ENCODE measurements around the gene CDS1. TPM values are rescaled to one million over a fixed set of nuclear protein-coding genes. Genes with fewer than 3 reads are reported as not detected.
A peak's percentile ranks its signal among the peaks of the same experiment; 100 is the strongest.

CDS1 gene
- total and polyA plus RNA-seq, 2 donors from 2014 or later, result 13.5 to 18.8 TPM

DNA sequence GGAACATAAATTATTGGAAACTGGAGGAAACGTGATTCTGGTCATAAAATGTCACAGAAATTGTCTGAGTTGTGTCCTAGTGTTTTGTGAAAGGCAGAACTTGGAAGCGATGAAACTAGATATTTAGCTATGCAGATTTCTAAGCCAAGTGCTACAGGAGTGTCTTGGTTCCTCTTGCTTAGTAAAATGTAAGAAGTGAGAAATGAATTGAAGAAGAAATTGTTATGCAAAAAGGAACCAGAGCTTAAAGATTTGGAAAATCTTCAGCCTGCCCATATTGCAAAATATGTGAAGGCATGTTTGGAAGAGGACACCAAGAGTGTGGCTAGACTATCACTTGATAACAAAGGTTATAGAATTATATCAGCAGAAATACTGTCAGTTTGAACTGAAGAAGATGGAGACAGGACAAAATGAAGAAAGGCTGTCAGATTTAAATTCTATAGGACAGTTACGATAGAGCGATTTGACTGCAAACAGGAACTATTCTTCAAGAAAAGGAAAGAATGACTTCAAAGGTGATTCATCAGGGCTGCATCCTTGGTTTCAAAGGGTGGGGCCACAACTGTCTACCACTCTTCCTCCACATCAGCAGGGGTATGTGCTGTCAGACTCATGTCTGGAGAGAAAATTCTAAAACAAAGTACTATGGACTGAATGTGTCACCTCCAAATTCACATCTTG is 9.4 kb upstream of the CDS1 start:
- TF ChIP-seq, protein P1, sequence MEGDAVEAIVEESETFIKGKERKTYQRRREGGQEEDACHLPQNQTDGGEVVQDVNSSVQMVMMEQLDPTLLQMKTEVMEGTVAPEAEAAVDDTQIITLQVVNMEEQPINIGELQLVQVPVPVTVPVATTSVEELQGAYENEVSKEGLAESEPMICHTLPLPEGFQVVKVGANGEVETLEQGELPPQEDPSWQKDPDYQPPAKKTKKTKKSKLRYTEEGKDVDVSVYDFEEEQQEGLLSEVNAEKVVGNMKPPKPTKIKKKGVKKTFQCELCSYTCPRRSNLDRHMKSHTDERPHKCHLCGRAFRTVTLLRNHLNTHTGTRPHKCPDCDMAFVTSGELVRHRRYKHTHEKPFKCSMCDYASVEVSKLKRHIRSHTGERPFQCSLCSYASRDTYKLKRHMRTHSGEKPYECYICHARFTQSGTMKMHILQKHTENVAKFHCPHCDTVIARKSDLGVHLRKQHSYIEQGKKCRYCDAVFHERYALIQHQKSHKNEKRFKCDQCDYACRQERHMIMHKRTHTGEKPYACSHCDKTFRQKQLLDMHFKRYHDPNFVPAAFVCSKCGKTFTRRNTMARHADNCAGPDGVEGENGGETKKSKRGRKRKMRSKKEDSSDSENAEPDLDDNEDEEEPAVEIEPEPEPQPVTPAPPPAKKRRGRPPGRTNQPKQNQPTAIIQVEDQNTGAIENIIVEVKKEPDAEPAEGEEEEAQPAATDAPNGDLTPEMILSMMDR (IDR thresholded peaks at IDR 0.05; ENCODE audit: borderline replicate concordance, extremely low read depth, insufficient read depth), result no peak
- FAIRE-seq (no peak), DNase-seq (no peak)
- Histone ChIP-seq H3K27me3 (ENCODE audit: control insufficient read depth, insufficient read depth, low read length) (no peaks in the 10 kb centered on the region), H3K9ac (ENCODE audit: low read length in 3 of 3) (no peak overlapping the region), H3K4me1 (ENCODE audit: control insufficient read depth in 2 of 3, insufficient read depth in 2 of 3, low read depth in 1 of 3, low read length in 3 of 3) (no peaks in the 10 kb centered on the region), H3K9me3 (ENCODE audit: control insufficient read depth in 2 of 3, insufficient read depth in 1 of 3, low read length in 3 of 3) (no peaks in the 10 kb centered on the region), H3K36me3 (ENCODE audit: control insufficient read depth in 2 of 3, insufficient read depth in 3 of 3, low read length in 3 of 3) (no peaks in the 10 kb centered on the region), H3K4me3 (ENCODE audit: low read length in 3 of 3) (no peak overlapping the region), H3K27ac (ENCODE audit: low read depth in 2 of 2, low read length in 2 of 2) (no peak overlapping the region)
- intact Hi-C loops (cut with DNase I), result no loop called here

DNA sequence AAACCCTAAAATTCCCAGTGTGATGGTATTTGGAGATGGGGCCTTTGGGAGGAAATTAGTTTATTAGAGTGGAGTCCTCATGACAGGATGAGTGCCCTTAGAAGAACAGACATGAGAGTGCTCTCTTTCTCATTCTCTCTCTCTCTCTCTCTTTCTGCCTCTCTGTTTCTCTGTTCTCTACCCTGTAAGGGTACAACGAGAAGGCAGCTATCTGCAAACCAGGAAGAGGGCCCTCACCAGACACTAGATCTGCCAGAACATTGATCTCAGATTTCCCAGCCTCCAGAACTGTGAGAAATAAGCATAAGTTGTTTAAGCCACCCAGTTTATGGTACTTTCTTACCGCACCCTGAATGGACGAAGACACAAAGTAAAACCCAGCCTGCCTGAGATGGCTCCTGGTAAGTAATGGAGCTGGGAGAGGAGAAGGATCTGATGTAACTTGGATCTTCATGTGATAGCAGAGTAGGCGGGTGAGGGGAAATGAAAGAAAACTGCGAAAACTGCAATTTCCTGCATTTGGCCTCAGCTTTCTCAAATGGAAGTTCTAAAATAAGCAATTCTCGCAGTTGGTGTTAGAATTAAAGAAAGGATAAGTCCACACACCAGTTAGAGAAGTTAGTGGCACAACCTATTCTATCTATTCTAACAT is 8.7 kb upstream of the CDS1 start:
- Histone ChIP-seq H3K4me1 (ENCODE audit: control insufficient read depth in 2 of 3, insufficient read depth in 2 of 3, low read depth in 1 of 3, low read length in 3 of 3) (no peaks in the 10 kb centered on the region), H3K9ac (ENCODE audit: low read length in 3 of 3) (no peak overlapping the region), H3K9me3 (ENCODE audit: control insufficient read depth in 2 of 3, insufficient read depth in 1 of 3, low read length in 3 of 3) (no peaks in the 10 kb centered on the region), H3K4me3 (ENCODE audit: low read length in 3 of 3) (no peak overlapping the region), H3K27me3 (ENCODE audit: control insufficient read depth, insufficient read depth, low read length) (no peaks in the 10 kb centered on the region), H3K36me3 (ENCODE audit: control insufficient read depth in 2 of 3, insufficient read depth in 3 of 3, low read length in 3 of 3) (no peaks in the 10 kb centered on the region), H3K27ac (ENCODE audit: low read depth in 2 of 2, low read length in 2 of 2) (no peak overlapping the region)
- DNase-seq (no peak), FAIRE-seq (no peak)
- TF ChIP-seq, protein P1 (IDR thresholded peaks at IDR 0.05; ENCODE audit: borderline replicate concordance, extremely low read depth, insufficient read depth), result no peak
- intact Hi-C loops (cut with DNase I), result no loop called here

DNA sequence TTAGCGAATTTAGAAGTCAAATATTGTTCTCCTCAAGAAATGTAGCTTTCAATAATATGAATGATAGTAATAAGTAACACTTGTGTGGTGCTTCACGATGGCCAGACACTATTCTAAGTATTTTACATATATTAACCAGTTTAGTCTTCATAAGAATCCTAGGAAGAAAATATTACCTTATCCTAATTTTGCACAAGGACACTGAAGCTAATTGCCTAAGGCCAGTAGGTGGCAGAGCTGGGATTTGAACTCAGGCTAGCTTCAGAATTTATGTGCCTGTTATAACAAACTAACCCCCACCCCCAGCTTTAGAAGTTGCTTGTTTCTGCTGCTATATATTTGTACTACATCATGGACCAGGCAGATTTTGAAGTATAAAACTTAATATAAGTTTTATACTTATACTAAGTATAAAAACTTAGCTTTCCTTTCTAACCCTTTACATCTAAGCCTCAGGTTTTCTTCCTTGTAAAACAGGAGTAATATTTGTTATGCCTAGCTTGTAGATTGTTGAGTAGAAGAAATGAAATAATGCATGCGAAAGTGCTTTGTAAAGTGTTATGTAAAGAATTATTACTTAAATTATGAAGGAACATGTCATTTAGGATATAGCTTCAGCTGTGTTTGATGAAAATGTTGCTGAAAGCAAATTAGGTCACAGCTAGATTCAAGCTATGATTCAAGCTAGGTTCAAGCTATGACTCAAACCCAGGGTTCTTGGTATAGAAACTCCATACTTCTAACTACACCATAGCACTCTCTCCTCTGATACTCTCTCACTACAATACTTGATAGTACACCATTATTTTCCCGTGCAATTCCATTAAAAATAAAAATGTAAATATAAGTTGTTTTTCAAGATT is 4.2 kb upstream of the CDS1 start:
- Histone ChIP-seq H3K27me3 (ENCODE audit: control insufficient read depth, insufficient read depth, low read length) (peaks cover 6% of the 10 kb centered on the region), H3K9ac (ENCODE audit: low read length in 3 of 3) (peak overlapping the region in 1 of 3 donors; percentile 42), H3K4me1 (ENCODE audit: control insufficient read depth in 2 of 3, insufficient read depth in 2 of 3, low read depth in 1 of 3, low read length in 3 of 3) (peaks cover 0 to 7% (median 6%) of the 10 kb centered on the region in 3 donors), H3K9me3 (ENCODE audit: control insufficient read depth in 2 of 3, insufficient read depth in 1 of 3, low read length in 3 of 3) (no peaks in the 10 kb centered on the region), H3K36me3 (ENCODE audit: control insufficient read depth in 2 of 3, insufficient read depth in 3 of 3, low read length in 3 of 3) (no peaks in the 10 kb centered on the region), H3K27ac (ENCODE audit: low read depth in 2 of 2, low read length in 2 of 2) (no peak overlapping the region), H3K4me3 (ENCODE audit: low read length in 3 of 3) (no peak overlapping the region)
- DNase-seq (peak in 3 of 5 donors; percentile 23 to 76 (median 71)), FAIRE-seq (peak; percentile 15)
- TF ChIP-seq, protein P1 (IDR thresholded peaks at IDR 0.05; ENCODE audit: borderline replicate concordance, extremely low read depth, insufficient read depth), result peak; percentile 55
- intact Hi-C loops (cut with DNase I), result no loop called here
